B cell (primary cell): ENCODE results near the gene ST3GAL3.

Source experiments
- CTCF ChIP-seq: fragments of 200-600 bp; IDR thresholded peaks from one replicate; pipeline ENCODE4 v1.8.0; 2022; ENCODE audit warnings: antibody characterized with exemption, mild to moderate bottlenecking
- EZH2 ChIP-seq: IDR thresholded peaks from 2 replicates; pipeline ENCODE4 v1.6.1; 2012; ENCODE audit warnings: borderline replicate concordance, low read depth, mild to moderate bottlenecking, moderate library complexity, low read length; ENCODE audit not compliant: insufficient read depth, poor library complexity, severe bottlenecking

- no peak for TF ChIP-seq CTCF
- TF ChIP-seq EZH2: no peak
Observed at GRCh38 chr1:43944860-43945259, 237.5 kb downstream of the ST3GAL3 start.
